ENCODE data around the gene OR6C70.

GRCh38 chr12:55501601-55502000 is 31.7 kb upstream of the OR6C70 start:
- no peak for TF ChIP-seq CTCF (conservative IDR thresholded peaks at IDR 0.05 in 1 of 2, IDR thresholded peaks at IDR 0.05 in 1 of 2; ENCODE audit: extremely low read depth in 1 of 2, insufficient read depth in 1 of 2, low read depth in 1 of 2, low read length in 2 of 2)
- no peak for TF ChIP-seq EZH2 (IDR thresholded peaks at IDR 0.05; ENCODE audit: borderline replicate concordance, low read length)

Measured in mammary epithelial cell (primary cell).